C4-2B (cell line): ENCODE results near the gene PLA2G4F.

ENCODE experiments used
- H3K27ac ChIP-seq: fragments of 450-650 bp; 2 replicates; pipeline ENCODE4 v1.5.1; 2017
- ZFX ChIP-seq: fragments of 450-650 bp; IDR thresholded peaks from 2 replicates; pipeline ENCODE4 v1.6.1; 2017
- TF ChIP-seq, protein P1 (sequence below): fragments of 450-650 bp; conservative IDR thresholded peaks from 2 replicates; pipeline ENCODE4 v1.5.1; 2017; ENCODE audit warnings: mild to moderate bottlenecking

The PLA2G4F gene

DNA sequence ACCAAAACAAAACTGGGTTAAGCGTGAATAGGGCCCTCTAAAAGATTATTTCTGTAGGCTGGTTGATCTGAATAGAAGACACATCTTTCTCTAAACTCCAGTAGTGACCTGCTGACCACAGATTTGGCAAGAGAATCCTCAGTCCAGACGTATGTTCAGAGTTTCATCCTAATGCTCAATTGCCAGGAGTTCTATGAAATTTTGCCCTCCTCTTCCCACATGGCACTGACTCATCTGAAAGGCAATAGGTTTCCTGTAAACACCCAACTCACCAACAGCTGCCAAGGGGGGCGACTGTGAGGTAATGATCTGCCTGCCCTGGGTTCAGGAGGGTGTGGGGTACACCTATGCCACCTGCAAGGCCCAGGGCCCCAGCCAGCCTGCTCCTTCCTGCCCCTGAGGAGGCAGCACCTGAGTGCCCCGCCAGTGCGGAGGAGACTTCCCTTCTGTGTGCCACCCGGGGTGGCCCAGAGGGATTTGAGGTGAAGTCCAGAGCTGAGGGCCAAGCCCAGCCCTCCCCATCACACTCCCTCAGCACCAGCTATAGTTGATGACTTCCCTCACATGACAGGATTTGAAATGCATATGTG, 53.7 kb downstream of the PLA2G4F start:
- H3K27ac ChIP-seq: no peak overlapping the region
- TF ChIP-seq ZFX: no peak
- TF ChIP-seq, protein P1, sequence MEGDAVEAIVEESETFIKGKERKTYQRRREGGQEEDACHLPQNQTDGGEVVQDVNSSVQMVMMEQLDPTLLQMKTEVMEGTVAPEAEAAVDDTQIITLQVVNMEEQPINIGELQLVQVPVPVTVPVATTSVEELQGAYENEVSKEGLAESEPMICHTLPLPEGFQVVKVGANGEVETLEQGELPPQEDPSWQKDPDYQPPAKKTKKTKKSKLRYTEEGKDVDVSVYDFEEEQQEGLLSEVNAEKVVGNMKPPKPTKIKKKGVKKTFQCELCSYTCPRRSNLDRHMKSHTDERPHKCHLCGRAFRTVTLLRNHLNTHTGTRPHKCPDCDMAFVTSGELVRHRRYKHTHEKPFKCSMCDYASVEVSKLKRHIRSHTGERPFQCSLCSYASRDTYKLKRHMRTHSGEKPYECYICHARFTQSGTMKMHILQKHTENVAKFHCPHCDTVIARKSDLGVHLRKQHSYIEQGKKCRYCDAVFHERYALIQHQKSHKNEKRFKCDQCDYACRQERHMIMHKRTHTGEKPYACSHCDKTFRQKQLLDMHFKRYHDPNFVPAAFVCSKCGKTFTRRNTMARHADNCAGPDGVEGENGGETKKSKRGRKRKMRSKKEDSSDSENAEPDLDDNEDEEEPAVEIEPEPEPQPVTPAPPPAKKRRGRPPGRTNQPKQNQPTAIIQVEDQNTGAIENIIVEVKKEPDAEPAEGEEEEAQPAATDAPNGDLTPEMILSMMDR: no peak

DNA sequence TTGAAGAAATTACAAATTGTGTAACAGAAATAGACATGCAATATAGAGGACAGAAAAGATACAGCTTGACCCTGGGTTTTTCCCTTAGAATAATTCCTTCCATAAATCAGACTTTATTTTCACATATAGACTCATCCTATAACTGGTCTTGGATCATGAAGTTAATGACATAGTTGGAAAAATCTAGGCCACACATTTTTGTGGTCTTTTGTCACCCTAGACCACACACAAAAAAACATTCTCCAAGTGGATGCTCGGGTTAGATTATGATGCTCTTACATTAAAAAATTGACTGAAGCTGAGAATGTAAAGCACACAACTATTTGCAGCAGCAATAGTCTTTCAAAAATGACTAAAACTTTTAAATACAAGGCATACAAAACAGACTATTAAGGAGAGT, 54.6 kb downstream of the PLA2G4F start:
- H3K27ac ChIP-seq: no peak overlapping the region
- no peak for TF ChIP-seq ZFX
- TF ChIP-seq, protein P1: no peak

DNA sequence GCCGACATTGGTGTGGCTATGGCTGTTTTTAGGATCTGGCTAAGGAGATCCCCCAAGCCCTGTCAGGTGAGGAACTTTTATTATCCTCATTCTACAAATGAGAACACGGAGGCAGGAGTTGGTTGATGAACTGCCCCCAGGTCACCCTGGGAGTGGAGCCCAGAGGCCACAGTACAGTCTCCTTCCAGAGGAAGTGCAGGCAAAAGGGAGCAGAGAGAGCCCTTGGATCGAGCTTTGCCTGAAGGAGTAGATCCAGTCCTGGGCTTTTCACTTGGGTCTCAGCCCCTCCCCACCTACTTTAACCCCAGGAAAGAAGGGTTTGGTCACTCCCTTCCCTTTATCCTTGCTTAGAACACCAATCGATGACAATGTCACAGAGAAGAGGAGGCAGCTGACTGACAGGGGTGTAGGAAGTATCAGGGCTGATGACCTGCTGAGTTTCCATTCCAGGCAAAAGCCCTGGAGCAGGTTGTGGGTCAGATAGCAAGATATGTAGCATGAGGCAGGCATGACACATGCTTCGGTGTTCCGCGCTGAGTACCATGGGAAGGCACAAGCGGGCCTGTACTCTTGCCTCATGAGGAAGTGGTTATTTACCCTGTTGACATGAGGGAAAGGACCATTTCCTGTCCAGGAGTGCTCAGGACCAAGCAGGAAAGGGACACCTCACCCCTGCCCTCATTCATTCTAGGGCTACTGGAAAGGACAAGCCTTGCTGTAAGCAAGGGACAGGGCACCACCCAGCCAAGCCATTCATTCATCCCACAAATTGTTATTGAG, 56.2 kb downstream of the PLA2G4F start:
- no peak overlapping the region for H3K27ac ChIP-seq
- no peak for TF ChIP-seq ZFX
- TF ChIP-seq, protein P1: no peak

DNA sequence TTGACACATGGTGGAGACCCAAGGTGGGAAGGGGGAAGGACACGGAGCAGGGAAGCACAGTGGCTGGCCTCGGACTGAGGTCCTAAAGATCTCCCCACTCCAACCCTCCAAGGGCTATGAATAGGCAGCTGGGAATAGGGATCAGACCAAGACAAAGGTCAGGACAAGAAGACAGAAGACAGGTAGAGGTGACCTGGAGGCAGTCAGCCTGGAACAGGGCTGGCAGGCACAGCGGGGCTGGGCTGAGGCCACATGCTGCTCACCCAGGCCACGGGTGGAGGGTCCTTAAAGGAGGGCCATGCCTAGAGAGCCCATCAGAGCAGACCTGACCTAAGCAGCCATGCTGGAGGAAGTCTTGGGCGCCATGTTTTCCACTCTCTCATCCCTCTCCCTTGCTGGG, 59.4 kb downstream of the PLA2G4F start:
- no peak for TF ChIP-seq ZFX
- TF ChIP-seq, protein P1: no peak
- no peak overlapping the region for H3K27ac ChIP-seq

DNA sequence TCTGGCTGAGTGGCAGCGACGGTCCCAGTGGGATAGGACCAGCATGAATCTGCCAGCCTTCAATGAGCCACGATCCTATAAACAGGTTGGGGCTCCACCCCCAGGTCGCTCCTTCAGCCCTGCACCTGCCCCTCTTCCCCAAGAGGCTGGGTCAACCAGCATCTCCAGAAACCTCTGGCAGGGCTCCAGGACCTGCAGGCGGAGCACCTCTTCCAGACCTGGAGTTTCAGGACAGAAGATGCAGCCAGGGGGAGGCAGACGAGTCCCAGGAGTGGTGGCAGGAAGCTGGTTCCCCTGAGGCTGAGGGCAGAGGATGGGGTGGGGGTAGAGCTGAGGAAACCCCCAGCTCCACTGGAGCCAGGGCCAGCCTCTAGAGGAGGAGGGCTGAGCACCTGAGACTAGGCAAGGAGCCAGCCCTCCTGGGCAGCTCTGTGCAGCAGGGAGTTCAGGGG, 61.9 kb downstream of the PLA2G4F start, which contains the start of gene PLA2G4D:
TSS of gene PLA2G4D (minus strand) at position 51 of the 452 bp plus-strand sequence. CDS start 103 bp downstream, outside the sequence.
- H3K27ac ChIP-seq: peak within 1 kb of the TSS; percentile 49
- TF ChIP-seq, protein P1: no peak; the same call in 1 of the 2 replicates
- TF ChIP-seq ZFX: no peak

DNA sequence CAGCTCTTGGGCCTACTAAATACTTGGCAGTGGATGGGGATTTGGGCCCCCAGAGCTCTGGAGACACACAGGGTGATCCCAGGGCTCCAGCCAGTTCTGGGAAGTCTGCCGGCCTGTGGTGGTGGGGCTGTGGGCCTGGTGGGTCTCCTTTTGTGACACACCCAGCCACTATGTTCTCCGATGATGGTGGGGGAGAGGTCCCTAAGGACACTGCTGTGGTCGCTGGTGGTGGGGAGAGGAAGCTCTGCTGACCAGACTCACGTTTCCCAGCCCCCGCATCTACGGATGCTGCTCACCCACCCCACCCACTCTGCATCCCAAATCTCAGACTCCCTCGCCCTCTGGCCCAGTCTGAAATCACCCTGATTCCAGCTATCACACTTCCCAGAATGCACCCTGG, 62.5 kb downstream of the PLA2G4F start:
- peak overlapping the region; percentile 49 for H3K27ac ChIP-seq
- TF ChIP-seq, protein P1: no peak
- no peak for TF ChIP-seq ZFX
